Spleen (tissue), 11 donors: ENCODE data around the gene GNGT2. TPM values are rescaled to one million over a fixed set of nuclear protein-coding genes. Genes with fewer than 3 reads are reported as not detected.

Experiments
- DNase-seq: peaks from one replicate; pipeline ENCODE4 v3.0.0-alpha.2; 2020
- H3K27ac ChIP-seq, 8 donors: fragments of 200-600 bp; sonication (generic) in 7 of 8; 1 replicate in 4 of 8; 2 replicates in 4 of 8; pipeline versions ENCODE4 v1.5.0 to v1.8.0; 2016 to 2021; ENCODE audit warnings: inconsistent platforms in 4 of 8, mild to moderate bottlenecking in 4 of 8, moderate library complexity in 1 of 8
- H3K27me3 ChIP-seq, 7 donors: fragments of 200-600 bp; sonication (generic) in 6 of 7; replicated peaks in 1 of 7; 1 replicate in 4 of 7; 2 replicates in 3 of 7; pipeline versions ENCODE4 v1.5.0 to v1.8.0; 2016 to 2021; ENCODE audit warnings: inconsistent platforms in 3 of 7, mild to moderate bottlenecking in 1 of 7
- H3K36me3 ChIP-seq, 6 donors: fragments of 200-600 bp; sonication (generic) in 5 of 6; 1 replicate in 4 of 6; 2 replicates in 2 of 6; pipeline versions ENCODE4 v1.5.0 to v1.8.0; 2016 to 2021; ENCODE audit warnings: inconsistent platforms in 2 of 6
- H3K4me1 ChIP-seq, 6 donors: fragments of 200-600 bp; sonication (generic) in 5 of 6; 1 replicate in 3 of 6; 2 replicates in 3 of 6; pipeline versions ENCODE4 v1.5.0 to v1.8.0; 2016 to 2021; ENCODE audit warnings: inconsistent platforms in 3 of 6
- H3K4me3 ChIP-seq, 8 donors: fragments of 200-600 bp; sonication (generic) in 7 of 8; 1 replicate in 4 of 8; 2 replicates in 4 of 8; pipeline versions ENCODE4 v1.5.0 to v1.8.0; 2016 to 2021; ENCODE audit warnings: inconsistent platforms in 4 of 8, mild to moderate bottlenecking in 4 of 8, moderate library complexity in 2 of 8
- H3K9me3 ChIP-seq, 8 donors: fragments of 200-600 bp; sonication (generic) in 7 of 8; 1 replicate in 4 of 8; 2 replicates in 4 of 8; pipeline versions ENCODE4 v1.5.0 to v1.8.0; 2016 to 2021; ENCODE audit warnings: inconsistent platforms in 4 of 8
- CTCF ChIP-seq, 11 experiments: fragments of 200-600 bp in 7 of 11; fragments of 450-650 bp in 4 of 11; sonication (generic) in 4 of 11; IDR thresholded peaks in 8 of 11; conservative IDR thresholded peaks in 3 of 11; 1 replicate in 7 of 11; 2 replicates in 4 of 11; pipeline versions ENCODE4 v1.4.0 to v1.8.0; 2016 to 2021; ENCODE audit warnings: antibody characterized with exemption in 11 of 11, inconsistent platforms in 4 of 11, mild to moderate bottlenecking in 1 of 11
- POLR2A ChIP-seq, 3 donors: fragments of 450-650 bp; IDR thresholded peaks; one replicate each; pipeline ENCODE4 v1.5.1; 2017; ENCODE audit warnings: antibody characterized with exemption in 3 of 3, mild to moderate bottlenecking in 1 of 3
- POLR2AphosphoS5 ChIP-seq, 3 donors: sonication (generic); formaldehyde crosslinking; IDR thresholded peaks; one replicate each; pipeline ENCODE4 v1.5.1; 2017; ENCODE audit warnings: antibody characterized with exemption in 3 of 3
- WGBS, 5 donors: extraction: QIAGEN DNeasy Blood & Tissue Kit in 3 of 5; methylation state at CpG; one replicate each; pipeline versions ENCODE4 v1.1.5 to v1.1.7; 2013 to 2018; 5-methylcytosine and 5-hydroxymethylcytosine counted together
- intact Hi-C: fragments of 100-400 bp; cut with DNase I; formaldehyde crosslinking; loops from one replicate; pipeline ENCODE4 v1.15.0; 2023; ENCODE audit warnings: low total_unique reads
- polyA plus RNA-seq, 3 donors: library from polyadenylated mRNA; stranded (reverse); fragments of 200-250 nt; gene quantifications; one replicate each; pipeline ENCODE4 v1.2.1, GENCODE V29; 2013
- total RNA-seq, 7 donors: library from RNA; depleted of rRNA in 3 of 7; stranded (reverse); fragments of >200 nt in 3 of 7; fragmentation: NEBNext Ultra II Directional in 4 of 7; extraction: Animal tissue kit (Norgen Biotek cat#: 25700) in 4 of 7; gene quantifications; one replicate each; pipeline versions ENCODE4 v1.1.0 to v1.2.1, GENCODE V29; 2016 to 2021
- donor health status: healthy with polysubstance abuse.
- donor health status: DM: no; HTN: no; CAD: no; lungs with moderate emphysema.
- donor health status: DM: no; HTN: no; CAD: no.
- donor health status: Bipolar disorder and iron deficiency.
- donor health status: healthy.
- donor health status: DM: no; HTN: no; CAD: no.
- donor health status: DM: yes; HTN: yes; CAD: no.

GNGT2 gene
- total and polyA plus RNA-seq, 10 donors = 17.2 to 42.9 (median 22.6) TPM

GRCh38 chr17:49249292-49249794 is 39.0 kb upstream of the GNGT2 start:
- Histone ChIP-seq H3K36me3 (no peaks in the 10 kb centered on the region), H3K9me3 (no peaks in the 10 kb centered on the region), H3K4me3 (no peak overlapping the region), H3K4me1 (peaks cover 0 to 30% (median 0%) of the 10 kb centered on the region in 6 donors), H3K27me3 (peaks cover 0 to 33% (median 0%) of the 10 kb centered on the region in 7 donors), H3K27ac (no peak overlapping the region)
- no peak for DNase-seq
- WGBS, 5 donors = 47 to 82% (median 62%) methylated on average over 7 to 10 of the region's 10 CpGs
- intact Hi-C loops = no loop called here
- TF ChIP-seq CTCF (IDR thresholded peaks at IDR 0.05 in 8 of 11, conservative IDR thresholded peaks at IDR 0.05 in 3 of 11) = no peak
- no peak for TF ChIP-seq POLR2A (IDR thresholded peaks at IDR 0.05)
- TF ChIP-seq POLR2AphosphoS5 (IDR thresholded peaks at IDR 0.05) = no peak

DNA sequence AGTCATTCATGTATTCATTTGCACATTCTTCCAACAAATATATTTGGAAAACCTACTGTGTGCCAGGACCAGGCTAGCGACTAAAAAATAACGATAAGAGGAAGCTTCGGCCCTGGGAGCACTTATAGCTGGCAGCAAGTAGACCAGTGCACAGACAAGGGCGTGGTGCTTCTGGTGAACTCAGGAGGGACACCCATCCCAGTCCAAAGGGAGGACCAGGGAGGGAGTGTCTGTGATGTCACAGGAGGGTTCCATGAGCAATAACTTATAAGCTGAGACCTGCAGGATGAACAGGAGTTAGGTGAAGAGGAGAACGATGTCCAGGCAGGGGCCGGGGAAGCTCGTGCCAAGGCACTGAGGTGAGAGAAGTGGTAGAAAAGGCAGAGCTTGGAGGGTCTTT is 37.6 kb upstream of the GNGT2 start:
- Histone ChIP-seq H3K4me3 (no peak overlapping the region), H3K4me1 (peaks cover 0 to 27% (median 0%) of the 10 kb centered on the region in 6 donors), H3K27ac (no peak overlapping the region), H3K27me3 (peaks cover 0 to 33% (median 0%) of the 10 kb centered on the region in 7 donors), H3K36me3 (no peaks in the 10 kb centered on the region), H3K9me3 (no peaks in the 10 kb centered on the region)
- intact Hi-C loops = no loop called here
- no peak for DNase-seq
- 88 to 96% (median 92%) methylated on average over 7 of the region's 7 CpGs for WGBS, 5 donors
- no peak for TF ChIP-seq POLR2AphosphoS5 (IDR thresholded peaks at IDR 0.05)
- no peak for TF ChIP-seq CTCF (IDR thresholded peaks at IDR 0.05 in 8 of 11, conservative IDR thresholded peaks at IDR 0.05 in 3 of 11)
- no peak for TF ChIP-seq POLR2A (IDR thresholded peaks at IDR 0.05)

- Histone ChIP-seq H3K9me3 (no peaks in the 10 kb centered on the region), H3K27me3 (peaks cover 0 to 30% (median 0%) of the 10 kb centered on the region in 7 donors), H3K36me3 (no peaks in the 10 kb centered on the region), H3K4me3 (no peak overlapping the region), H3K4me1 (peaks cover 0 to 4% (median 0%) of the 10 kb centered on the region in 6 donors), H3K27ac (no peak overlapping the region)
- WGBS, 5 donors = 76 to 96% (median 89%) methylated on average over 4 of the region's 4 CpGs
- DNase-seq = no peak
- intact Hi-C loops = no loop called here
- TF ChIP-seq CTCF (IDR thresholded peaks at IDR 0.05 in 8 of 11, conservative IDR thresholded peaks at IDR 0.05 in 3 of 11) (no peak), POLR2AphosphoS5 (IDR thresholded peaks at IDR 0.05) (no peak)
These were observed 34.5 kb upstream of the GNGT2 start for GRCh38 chr17:49244839-49245238.

DNA sequence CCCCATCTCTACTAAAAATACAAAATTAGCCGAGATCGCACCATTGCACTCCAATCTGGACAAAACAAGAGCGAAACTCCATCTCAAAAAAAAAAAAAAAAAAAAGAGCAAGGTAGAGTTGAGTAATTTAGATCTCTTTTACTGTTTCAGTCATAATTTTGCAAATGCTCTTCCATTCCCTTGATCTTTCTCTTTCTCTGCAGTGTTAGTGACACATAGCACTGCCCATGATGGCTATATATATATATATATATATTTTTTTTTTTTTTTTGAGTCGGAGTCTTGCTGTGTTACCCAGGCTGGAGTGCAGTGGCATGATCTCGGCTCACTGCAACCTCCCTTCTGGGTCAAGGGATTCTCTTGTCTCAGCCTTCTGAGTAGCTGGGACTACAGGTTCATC is 32.4 kb upstream of the GNGT2 start:
- Histone ChIP-seq H3K27ac (no peak overlapping the region), H3K27me3 (peaks cover 0 to 15% (median 0%) of the 10 kb centered on the region in 7 donors), H3K9me3 (no peaks in the 10 kb centered on the region), H3K4me3 (no peak overlapping the region), H3K4me1 (no peaks in the 10 kb centered on the region), H3K36me3 (no peaks in the 10 kb centered on the region)
- no peak for DNase-seq
- 73 to 90% (median 84%) methylated on average over 5 of the region's 5 CpGs for WGBS, 5 donors
- TF ChIP-seq POLR2AphosphoS5 (IDR thresholded peaks at IDR 0.05) (no peak), POLR2A (IDR thresholded peaks at IDR 0.05) (no peak), CTCF (IDR thresholded peaks at IDR 0.05 in 8 of 11, conservative IDR thresholded peaks at IDR 0.05 in 3 of 11) (no peak)
- intact Hi-C loops = no loop called here
